ENCODE results near the gene TRIM52.
A peak's percentile ranks its signal among the peaks of the same experiment; 100 is the strongest.

DNA sequence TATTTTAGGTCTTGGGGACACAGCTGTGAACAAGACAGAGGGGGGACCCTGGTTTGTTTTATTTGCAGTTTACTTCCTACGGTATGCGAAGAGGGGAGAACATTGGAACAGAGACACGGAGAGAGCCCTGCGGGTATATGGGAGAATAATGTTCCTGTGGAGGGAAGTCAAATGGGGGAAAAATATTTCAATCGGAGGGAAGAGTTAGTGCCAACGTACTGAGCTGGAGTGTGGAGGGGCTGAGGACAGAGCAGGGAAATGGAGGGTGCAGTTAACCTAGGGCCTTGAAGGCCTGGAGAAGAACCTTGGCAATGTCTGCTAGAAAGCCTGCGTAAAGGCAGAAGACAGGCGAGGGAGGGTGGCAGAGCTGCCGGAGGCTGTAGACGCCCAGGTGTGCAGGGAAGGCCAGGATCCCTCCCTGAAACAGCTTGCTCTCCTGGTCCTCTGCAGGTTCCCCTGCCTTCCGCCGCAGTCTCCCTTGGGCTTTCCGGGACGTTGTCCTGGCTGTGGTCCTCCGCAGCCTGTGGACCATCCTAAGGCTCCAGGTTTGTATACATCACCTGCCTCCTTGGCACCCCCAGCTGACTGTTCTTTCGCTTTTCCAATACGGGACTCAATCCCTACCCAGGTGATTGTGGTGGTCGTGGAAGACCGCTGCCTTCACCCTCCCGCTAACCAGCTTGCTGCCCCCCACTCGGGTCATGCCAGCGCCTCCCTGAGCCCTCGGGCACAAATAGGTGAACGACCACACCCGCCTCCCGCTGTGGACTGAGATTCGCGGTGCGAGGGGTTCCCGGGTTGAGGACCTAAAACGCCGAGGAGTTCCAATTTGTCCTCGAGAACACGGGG is 15.3 kb downstream of the TRIM52 start:
- TF ChIP-seq CBFA2T3 (IDR thresholded peaks at IDR 0.05) (no peak), RAD21 (CRISPR knock-in tag; conservative IDR thresholded peaks at IDR 0.05 in 1 of 2, IDR thresholded peaks at IDR 0.05 in 1 of 2) (no peak), MAZ (CRISPR knock-in tag; conservative IDR thresholded peaks at IDR 0.05 in 1 of 2, IDR thresholded peaks at IDR 0.05 in 1 of 2) (peak in 1 of 2 experiments; percentile 34; a peak in 1 of 4 replicates), CHD1 (IDR thresholded peaks at IDR 0.05; ENCODE audit: low read length) (peak; percentile 12), HDAC8 (tag; IDR thresholded peaks at IDR 0.05) (no peak), EZH2 (IDR thresholded peaks at IDR 0.05; ENCODE audit: borderline replicate concordance, low read depth, low read length) (no peak), ZZZ3 (IDR thresholded peaks at IDR 0.05) (no peak), CBFB (CRISPR knock-in tag; IDR thresholded peaks at IDR 0.05) (no peak), ZNF561 (CRISPR knock-in tag; conservative IDR thresholded peaks at IDR 0.05) (no peak), TAF1 (IDR thresholded peaks at IDR 0.05; ENCODE audit: control insufficient read depth, extremely low read depth, insufficient read depth, low read length, severe bottlenecking) (no peak)
- TF ChIP-seq, protein P1, sequence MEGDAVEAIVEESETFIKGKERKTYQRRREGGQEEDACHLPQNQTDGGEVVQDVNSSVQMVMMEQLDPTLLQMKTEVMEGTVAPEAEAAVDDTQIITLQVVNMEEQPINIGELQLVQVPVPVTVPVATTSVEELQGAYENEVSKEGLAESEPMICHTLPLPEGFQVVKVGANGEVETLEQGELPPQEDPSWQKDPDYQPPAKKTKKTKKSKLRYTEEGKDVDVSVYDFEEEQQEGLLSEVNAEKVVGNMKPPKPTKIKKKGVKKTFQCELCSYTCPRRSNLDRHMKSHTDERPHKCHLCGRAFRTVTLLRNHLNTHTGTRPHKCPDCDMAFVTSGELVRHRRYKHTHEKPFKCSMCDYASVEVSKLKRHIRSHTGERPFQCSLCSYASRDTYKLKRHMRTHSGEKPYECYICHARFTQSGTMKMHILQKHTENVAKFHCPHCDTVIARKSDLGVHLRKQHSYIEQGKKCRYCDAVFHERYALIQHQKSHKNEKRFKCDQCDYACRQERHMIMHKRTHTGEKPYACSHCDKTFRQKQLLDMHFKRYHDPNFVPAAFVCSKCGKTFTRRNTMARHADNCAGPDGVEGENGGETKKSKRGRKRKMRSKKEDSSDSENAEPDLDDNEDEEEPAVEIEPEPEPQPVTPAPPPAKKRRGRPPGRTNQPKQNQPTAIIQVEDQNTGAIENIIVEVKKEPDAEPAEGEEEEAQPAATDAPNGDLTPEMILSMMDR (IDR thresholded peaks at IDR 0.05 in 2 of 3, conservative IDR thresholded peaks at IDR 0.05 in 1 of 3; ENCODE audit: insufficient read depth in 2 of 3, low read depth in 1 of 3, low read length in 3 of 3): no peak
- TF ChIP-seq, protein P2, sequence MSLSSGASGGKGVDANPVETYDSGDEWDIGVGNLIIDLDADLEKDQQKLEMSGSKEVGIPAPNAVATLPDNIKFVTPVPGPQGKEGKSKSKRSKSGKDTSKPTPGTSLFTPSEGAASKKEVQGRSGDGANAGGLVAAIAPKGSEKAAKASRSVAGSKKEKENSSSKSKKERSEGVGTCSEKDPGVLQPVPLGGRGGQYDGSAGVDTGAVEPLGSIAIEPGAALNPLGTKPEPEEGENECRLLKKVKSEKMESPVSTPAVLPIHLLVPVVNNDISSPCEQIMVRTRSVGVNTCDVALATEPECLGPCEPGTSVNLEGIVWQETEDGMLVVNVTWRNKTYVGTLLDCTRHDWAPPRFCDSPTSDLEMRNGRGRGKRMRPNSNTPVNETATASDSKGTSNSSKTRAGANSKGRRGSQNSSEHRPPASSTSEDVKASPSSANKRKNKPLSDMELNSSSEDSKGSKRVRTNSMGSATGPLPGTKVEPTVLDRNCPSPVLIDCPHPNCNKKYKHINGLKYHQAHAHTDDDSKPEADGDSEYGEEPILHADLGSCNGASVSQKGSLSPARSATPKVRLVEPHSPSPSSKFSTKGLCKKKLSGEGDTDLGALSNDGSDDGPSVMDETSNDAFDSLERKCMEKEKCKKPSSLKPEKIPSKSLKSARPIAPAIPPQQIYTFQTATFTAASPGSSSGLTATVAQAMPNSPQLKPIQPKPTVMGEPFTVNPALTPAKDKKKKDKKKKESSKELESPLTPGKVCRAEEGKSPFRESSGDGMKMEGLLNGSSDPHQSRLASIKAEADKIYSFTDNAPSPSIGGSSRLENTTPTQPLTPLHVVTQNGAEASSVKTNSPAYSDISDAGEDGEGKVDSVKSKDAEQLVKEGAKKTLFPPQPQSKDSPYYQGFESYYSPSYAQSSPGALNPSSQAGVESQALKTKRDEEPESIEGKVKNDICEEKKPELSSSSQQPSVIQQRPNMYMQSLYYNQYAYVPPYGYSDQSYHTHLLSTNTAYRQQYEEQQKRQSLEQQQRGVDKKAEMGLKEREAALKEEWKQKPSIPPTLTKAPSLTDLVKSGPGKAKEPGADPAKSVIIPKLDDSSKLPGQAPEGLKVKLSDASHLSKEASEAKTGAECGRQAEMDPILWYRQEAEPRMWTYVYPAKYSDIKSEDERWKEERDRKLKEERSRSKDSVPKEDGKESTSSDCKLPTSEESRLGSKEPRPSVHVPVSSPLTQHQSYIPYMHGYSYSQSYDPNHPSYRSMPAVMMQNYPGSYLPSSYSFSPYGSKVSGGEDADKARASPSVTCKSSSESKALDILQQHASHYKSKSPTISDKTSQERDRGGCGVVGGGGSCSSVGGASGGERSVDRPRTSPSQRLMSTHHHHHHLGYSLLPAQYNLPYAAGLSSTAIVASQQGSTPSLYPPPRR (CRISPR knock-in tag; IDR thresholded peaks at IDR 0.05; ENCODE audit: borderline replicate concordance): peak; percentile 70; the same call in 1 of the 2 replicates
- TF ChIP-seq, protein P3, sequence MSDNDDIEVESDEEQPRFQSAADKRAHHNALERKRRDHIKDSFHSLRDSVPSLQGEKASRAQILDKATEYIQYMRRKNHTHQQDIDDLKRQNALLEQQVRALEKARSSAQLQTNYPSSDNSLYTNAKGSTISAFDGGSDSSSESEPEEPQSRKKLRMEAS (CRISPR knock-in tag; IDR thresholded peaks at IDR 0.05): no peak; the same call in 1 of the 2 replicates
